ENCODE data around the gene HOXD12. TPM values are rescaled to one million over a fixed set of nuclear protein-coding genes. Genes with fewer than 3 reads are reported as not detected.
A peak's percentile ranks its signal among the peaks of the same experiment; 100 is the strongest.

Gene HOXD12
- polyA plus RNA-seq, 1 of the 3 experiments (the other 2 are of a cell fraction): not detected

GRCh38 chr2:176117823-176118371 lies 18.3 kb downstream of the HOXD12 start:
- no peak for TF ChIP-seq MEF2A (IDR thresholded peaks at IDR 0.05; ENCODE audit: borderline replicate concordance, low read depth)
- no peak for TF ChIP-seq REST (IDR thresholded peaks at IDR 0.05; ENCODE audit: low read depth, low read length)
- no peaks in the 10 kb centered on the region for H3K79me2 ChIP-seq (ENCODE audit: insufficient read depth)
- no peak for DNase-seq
- H4K20me1 ChIP-seq (ENCODE audit: insufficient read depth): no peaks in the 10 kb centered on the region
- peaks cover 0 to 14% of the 10 kb centered on the region in 2 experiments; a peak in 1 of 4 replicates for H3K4me1 ChIP-seq (ENCODE audit: control insufficient read depth in 1 of 2, insufficient read depth in 2 of 2, low read depth in 1 of 2, low read length in 1 of 2)
- CTCF ChIA-PET: interaction anchor here (0.8 to 17.7 kb wide), 11 partner anchors 7 to 1043 kb away, joined by 3 to 264 read pairs (median 9); partner anchors contain the start of genes HOXD12, HOXD13 and HOXD9
- no peak overlapping the region for H3K27ac ChIP-seq (ENCODE audit: low read depth in 2 of 2, low read length in 1 of 2)
- no peaks in the 10 kb centered on the region for H3F3A ChIP-seq (replicated peaks; ENCODE audit: insufficient read depth)
- POLR2A ChIA-PET: interaction anchor here (1.0 kb wide), 1 partner anchor 14 kb away, joined by 3 read pairs; no protein-coding TSS in a partner anchor
- peaks cover 43% of the 10 kb centered on the region for H3K27me3 ChIP-seq (ENCODE audit: insufficient read depth)
- 81% methylated on average over 11 of the region's 11 CpGs for WGBS (ENCODE audit: low lambda C conversion rate)
- H2AFZ ChIP-seq (ENCODE audit: low read depth): no peak overlapping the region
- no peaks in the 10 kb centered on the region for H3K9me3 ChIP-seq
- no peak overlapping the region for H3K9ac ChIP-seq
- H3K4me2 ChIP-seq: no peak overlapping the region
- no peaks in the 10 kb centered on the region for H3K9me2 ChIP-seq
- H3K4me3 ChIP-seq (ENCODE audit: low read depth in 2 of 2, low read length in 1 of 2): no peak overlapping the region; a peak in 1 of 4 replicates
- H3K36me3 ChIP-seq (replicated peaks in 1 of 2; ENCODE audit: control insufficient read depth in 1 of 2, insufficient read depth in 2 of 2, low read length in 1 of 2): no peaks in the 10 kb centered on the region

DNA sequence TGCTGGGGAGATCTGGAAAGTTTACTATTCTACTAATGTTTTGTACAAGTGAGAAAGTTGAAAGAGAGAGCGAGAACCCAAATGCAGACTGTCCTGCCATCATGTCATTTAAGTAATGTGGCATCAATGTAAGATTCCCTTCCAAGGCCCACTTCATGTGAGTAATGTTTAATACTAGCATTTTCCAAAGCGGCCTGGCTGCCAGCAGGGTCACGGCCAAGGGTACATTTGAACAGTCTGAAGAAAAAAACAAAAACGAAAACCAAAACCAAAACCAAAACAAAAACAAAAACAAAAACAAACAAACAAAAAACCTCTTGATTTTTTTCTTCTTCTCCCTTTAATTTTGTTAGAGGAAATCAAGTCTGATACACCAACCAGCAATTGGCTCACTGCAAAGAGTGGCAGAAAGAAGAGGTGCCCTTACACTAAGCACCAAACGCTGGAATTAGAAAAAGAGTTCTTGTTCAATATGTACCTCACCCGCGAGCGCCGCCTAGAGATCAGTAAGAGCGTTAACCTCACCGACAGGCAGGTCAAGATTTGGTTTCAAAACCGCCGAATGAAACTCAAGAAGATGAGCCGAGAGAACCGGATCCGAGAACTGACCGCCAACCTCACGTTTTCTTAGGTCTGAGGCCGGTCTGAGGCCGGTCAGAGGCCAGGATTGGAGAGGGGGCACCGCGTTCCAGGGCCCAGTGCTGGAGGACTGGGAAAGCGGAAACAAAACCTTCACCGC lies 19.2 kb downstream of the HOXD12 start:
- TF ChIP-seq SMC3 (IDR thresholded peaks at IDR 0.05; ENCODE audit: low read depth, low read length) (peak; percentile 15; the same call in 1 of the 2 replicates), RAD21 (IDR thresholded peaks at IDR 0.05; ENCODE audit: low read length) (peak; percentile 41), ELF1 (IDR thresholded peaks at IDR 0.05) (no peak)
- TF ChIP-seq, protein P1, sequence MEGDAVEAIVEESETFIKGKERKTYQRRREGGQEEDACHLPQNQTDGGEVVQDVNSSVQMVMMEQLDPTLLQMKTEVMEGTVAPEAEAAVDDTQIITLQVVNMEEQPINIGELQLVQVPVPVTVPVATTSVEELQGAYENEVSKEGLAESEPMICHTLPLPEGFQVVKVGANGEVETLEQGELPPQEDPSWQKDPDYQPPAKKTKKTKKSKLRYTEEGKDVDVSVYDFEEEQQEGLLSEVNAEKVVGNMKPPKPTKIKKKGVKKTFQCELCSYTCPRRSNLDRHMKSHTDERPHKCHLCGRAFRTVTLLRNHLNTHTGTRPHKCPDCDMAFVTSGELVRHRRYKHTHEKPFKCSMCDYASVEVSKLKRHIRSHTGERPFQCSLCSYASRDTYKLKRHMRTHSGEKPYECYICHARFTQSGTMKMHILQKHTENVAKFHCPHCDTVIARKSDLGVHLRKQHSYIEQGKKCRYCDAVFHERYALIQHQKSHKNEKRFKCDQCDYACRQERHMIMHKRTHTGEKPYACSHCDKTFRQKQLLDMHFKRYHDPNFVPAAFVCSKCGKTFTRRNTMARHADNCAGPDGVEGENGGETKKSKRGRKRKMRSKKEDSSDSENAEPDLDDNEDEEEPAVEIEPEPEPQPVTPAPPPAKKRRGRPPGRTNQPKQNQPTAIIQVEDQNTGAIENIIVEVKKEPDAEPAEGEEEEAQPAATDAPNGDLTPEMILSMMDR (IDR thresholded peaks at IDR 0.05): peak; percentile 66
- ChIA-PET CTCF (interaction anchor here (1.5 to 17.7 kb wide), 6 partner anchors 6 to 534 kb away, joined by 9 to 264 read pairs (median 74); partner anchors contain the start of genes HOXD12, HOXD13 and HOXD9), POLR2A (no interaction called here)
- no peak overlapping the region for H3K9ac ChIP-seq
- peaks cover 40% of the 10 kb centered on the region for H3K27me3 ChIP-seq (ENCODE audit: insufficient read depth)
- peaks cover 0 to 17% of the 10 kb centered on the region in 2 experiments; a peak in 1 of 4 replicates for H3K4me1 ChIP-seq (ENCODE audit: control insufficient read depth in 1 of 2, insufficient read depth in 2 of 2, low read depth in 1 of 2, low read length in 1 of 2)
- H3K4me3 ChIP-seq (ENCODE audit: low read depth in 2 of 2, low read length in 1 of 2): no peak overlapping the region
- no peaks in the 10 kb centered on the region for H3K9me3 ChIP-seq
- H2AFZ ChIP-seq (ENCODE audit: low read depth): no peak overlapping the region
- no peak overlapping the region for H3K4me2 ChIP-seq
- no peaks in the 10 kb centered on the region for H3K79me2 ChIP-seq (ENCODE audit: insufficient read depth)
- no peaks in the 10 kb centered on the region for H3K9me2 ChIP-seq
- 38% methylated on average over 24 of the region's 24 CpGs for WGBS (ENCODE audit: low lambda C conversion rate)
- H3K27ac ChIP-seq (ENCODE audit: low read depth in 2 of 2, low read length in 1 of 2): no peak overlapping the region
- peak; percentile 66 for DNase-seq
- H4K20me1 ChIP-seq (ENCODE audit: insufficient read depth): no peaks in the 10 kb centered on the region
- H3F3A ChIP-seq (replicated peaks; ENCODE audit: insufficient read depth): no peaks in the 10 kb centered on the region
- no peaks in the 10 kb centered on the region for H3K36me3 ChIP-seq (replicated peaks in 1 of 2; ENCODE audit: control insufficient read depth in 1 of 2, insufficient read depth in 2 of 2, low read length in 1 of 2)

Measured in SK-N-SH (cell line).